ENCODE results near the gene PTOV1.

Gene PTOV1

GRCh38 chr19:49845414-49845813 lies 5.5 kb upstream of the PTOV1 start:
- no peak for DNase-seq

GRCh38 chr19:49846408-49846807 lies 4.6 kb upstream of the PTOV1 start:
- no peak for DNase-seq

- DNase-seq, result peak; percentile 79
Observed at GRCh38 chr19:49847731-49848696, 2.9 kb upstream of the PTOV1 start.

GRCh38 chr19:49848938-49849337 lies 2.0 kb upstream of the PTOV1 start:
- DNase-seq, result no peak

- no peak for DNase-seq
Observed at GRCh38 chr19:49849433-49850220, 1.3 kb upstream of the PTOV1 start.

GRCh38 chr19:49850221-49850486 lies 805 bp upstream of the PTOV1 start:
- DNase-seq, result no peak

GRCh38 chr19:49851456-49852259 lies 699 bp downstream of the PTOV1 start:
- DNase-seq, result no peak

GRCh38 chr19:49852631-49853126 lies 1.7 kb downstream of the PTOV1 start:
- DNase-seq, result no peak

- no peak for DNase-seq
Observed at GRCh38 chr19:49853852-49854377, 3.0 kb downstream of the PTOV1 start.

- no peak for DNase-seq
Observed at GRCh38 chr19:49854378-49855263, 3.7 kb downstream of the PTOV1 start.

GRCh38 chr19:49855277-49855675 lies 4.3 kb downstream of the PTOV1 start:
- no peak for DNase-seq

- no peak for DNase-seq
Observed at GRCh38 chr19:49855676-49856573, 5.0 kb downstream of the PTOV1 start.

GRCh38 chr19:49856574-49857021 lies 5.6 kb downstream of the PTOV1 start:
- DNase-seq, result no peak

GRCh38 chr19:49857061-49857837 lies 6.3 kb downstream of the PTOV1 start:
- DNase-seq, result no peak

- DNase-seq, result no peak
Observed at GRCh38 chr19:49857838-49858087, 6.8 kb downstream of the PTOV1 start.

- DNase-seq, result no peak
Observed at GRCh38 chr19:49858088-49858985, 7.4 kb downstream of the PTOV1 start.

GRCh38 chr19:49859682-49860335 lies 8.8 kb downstream of the PTOV1 start:
- DNase-seq, result no peak

- DNase-seq, result no peak
Observed at GRCh38 chr19:49860336-49861102, 9.6 kb downstream of the PTOV1 start.

Data from suppressor macrophage treated with lipopolysaccharide for 4 hours (primary cell).